Activated CD8-positive, alpha-beta memory T cell treated with anti-CD3 and anti-CD28 coated beads for 36 hours (primary cell): Measurements from ENCODE around the gene ATP6V1D. TPM values are rescaled to one million over a fixed set of nuclear protein-coding genes. Genes with fewer than 3 reads are reported as not detected.
"Not testable (repeated sequence)": the region's sequence is repeated elsewhere in the genome, so short reads cannot be mapped to it uniquely, and the experiment has no call there.

Experiments used
- CTCF ChIA-PET: fragments of 350-600 bp; sonication (Branson Sonifier 250); formaldehyde crosslinking; loops from one replicate; lab custom pipeline; 2021; ENCODE audit warnings: antibody characterized with exemption; lab: Charles Lee
- POLR2A ChIA-PET: fragments of 350-600 bp; sonication (Branson Sonifier 250); formaldehyde crosslinking; loops from one replicate; lab custom pipeline; 2021; ENCODE audit warnings: antibody characterized with exemption; lab: Charles Lee
- total RNA-seq, 2 experiments: library from RNA; stranded (reverse); gene quantifications; one replicate each; pipeline ENCODE4 v1.2.3, GENCODE V29; 2021

Gene ATP6V1D
- total RNA-seq, 2 experiments from 2014 or later, result 31.4 to 38.2 TPM

- ChIA-PET CTCF (no interaction called here), POLR2A (no interaction called here)
Observed at GRCh38 chr14:67373347-67373746, 13.7 kb upstream of the ATP6V1D start.

- CTCF ChIA-PET, result no interaction called here
Observed at GRCh38 chr14:67372833-67373232, 13.2 kb upstream of the ATP6V1D start.

GRCh38 chr14:67371247-67372148 is 11.9 kb upstream of the ATP6V1D start:
- ChIA-PET CTCF (interaction anchor here (1.7 kb wide), 1 partner anchor 11 kb away, joined by 5 read pairs; the partner anchor contains the start of genes ATP6V1D and EIF2S1), POLR2A (no interaction called here)

More at GRCh38 chr14:67372833-67373232, 13.2 kb upstream of the ATP6V1D start:
- POLR2A ChIA-PET, result no interaction called here

GRCh38 chr14:67370830-67371229 is 11.2 kb upstream of the ATP6V1D start:
- CTCF ChIA-PET, result interaction anchor here (1.7 kb wide), 1 partner anchor 11 kb away, joined by 5 read pairs; the partner anchor contains the start of genes ATP6V1D and EIF2S1
- POLR2A ChIA-PET, result interaction anchor here (0.5 kb wide), 1 partner anchor 722 kb away, joined by 3 read pairs; no protein-coding TSS in a partner anchor

GRCh38 chr14:67365476-67365875 is 5.9 kb upstream of the ATP6V1D start:
- ChIA-PET POLR2A (no interaction called here), CTCF (no interaction called here)

- CTCF ChIA-PET, result interaction anchor here (1.1 to 1.6 kb wide), 4 partner anchors 8 to 154 kb away, joined by 3 to 7 read pairs (median 5); partner anchors contain the start of gene PALS1
- POLR2A ChIA-PET, result interaction anchor here (0.9 to 1.3 kb wide), 2 partner anchors 8 to 24 kb away, joined by 3 read pairs; no protein-coding TSS in a partner anchor
Observed at GRCh38 chr14:67360470-67361206, 1.0 kb upstream of the ATP6V1D start.

GRCh38 chr14:67358924-67359774 is 455 bp downstream of the ATP6V1D start:
- POLR2A ChIA-PET, result interaction anchor here (0.6 to 1.3 kb wide), 2 partner anchors 10 to 672 kb away, joined by 3 to 6 read pairs; no protein-coding TSS in a partner anchor
- CTCF ChIA-PET, result interaction anchor here (0.7 to 1.6 kb wide), 6 partner anchors 9 to 155 kb away, joined by 3 to 7 read pairs (median 4); partner anchors contain the start of gene PALS1

GRCh38 chr14:67357969-67358354 is 1.6 kb downstream of the ATP6V1D start:
- POLR2A ChIA-PET, result no interaction called here
- CTCF ChIA-PET, result no interaction called here

- CTCF ChIA-PET, result no interaction called here
- POLR2A ChIA-PET, result no interaction called here
Observed at GRCh38 chr14:67357186-67357968, 2.2 kb downstream of the ATP6V1D start.

GRCh38 chr14:67352055-67352454 is 7.5 kb downstream of the ATP6V1D start:
- POLR2A ChIA-PET, result no interaction called here
- CTCF ChIA-PET, result no interaction called here

- CTCF ChIA-PET, result no interaction called here
- POLR2A ChIA-PET, result no interaction called here
Observed at GRCh38 chr14:67345583-67345982, 14.0 kb downstream of the ATP6V1D start.

- CTCF ChIA-PET, result no interaction called here
- POLR2A ChIA-PET, result no interaction called here
Observed at GRCh38 chr14:67343601-67344230, 15.9 kb downstream of the ATP6V1D start.

GRCh38 chr14:67341231-67341630 is 18.4 kb downstream of the ATP6V1D start:
- POLR2A ChIA-PET, CTCF ChIA-PET: not testable (repeated sequence)

- CTCF ChIA-PET, result no interaction called here
Observed at GRCh38 chr14:67335781-67336180, 23.8 kb downstream of the ATP6V1D start.

GRCh38 chr14:67332468-67332867 is 27.1 kb downstream of the ATP6V1D start:
- ChIA-PET CTCF (no interaction called here), POLR2A (no interaction called here)

More at GRCh38 chr14:67335781-67336180, 23.8 kb downstream of the ATP6V1D start:
- POLR2A ChIA-PET, result no interaction called here

- ChIA-PET CTCF (interaction anchor here (0.6 kb wide), 1 partner anchor 46 kb away, joined by 3 read pairs; no protein-coding TSS in a partner anchor), POLR2A (no interaction called here)
Observed at GRCh38 chr14:67331368-67332125, 28.1 kb downstream of the ATP6V1D start.

GRCh38 chr14:67329666-67330065 is 29.9 kb downstream of the ATP6V1D start:
- CTCF ChIA-PET, POLR2A ChIA-PET: not testable (repeated sequence)
